Measurements from ENCODE around the gene GCLM.

Gene GCLM

GRCh38 chr1:93846206-93846991, 62.8 kb downstream of the GCLM start:
- TF ChIP-seq REST (IDR thresholded peaks at IDR 0.05; ENCODE audit: insufficient read depth in 1 of 2, low read depth in 2 of 2, low read length in 2 of 2): no peak; a peak in 1 of 4 replicates
- TF ChIP-seq POLR2AphosphoS5 (IDR thresholded peaks at IDR 0.05; ENCODE audit: low read depth, low read length): peak; percentile 82
- TF ChIP-seq FOXP2 (optimal IDR thresholded peaks at IDR 0.05; ENCODE audit: borderline replicate concordance, extremely low read depth, extremely low read length, insufficient read depth): peak; percentile 63
- TF ChIP-seq TAF1 (IDR thresholded peaks at IDR 0.05; ENCODE audit: borderline replicate concordance, insufficient read depth, low read length): peak; percentile 79; the same call in 1 of the 2 replicates

- TF ChIP-seq TAF1 (IDR thresholded peaks at IDR 0.05; ENCODE audit: borderline replicate concordance, insufficient read depth, low read length) (no peak), SIN3A (IDR thresholded peaks at IDR 0.05; ENCODE audit: borderline replicate concordance, insufficient read depth, low read length) (no peak), REST (IDR thresholded peaks at IDR 0.05; ENCODE audit: insufficient read depth in 1 of 2, low read depth in 2 of 2, low read length in 2 of 2) (no peak), FOXP2 (optimal IDR thresholded peaks at IDR 0.05; ENCODE audit: borderline replicate concordance, extremely low read depth, extremely low read length, insufficient read depth) (no peak), POLR2AphosphoS5 (IDR thresholded peaks at IDR 0.05; ENCODE audit: low read depth, low read length) (no peak)
Observed at GRCh38 chr1:93845538-93846205, 63.6 kb downstream of the GCLM start.

GRCh38 chr1:93844262-93845045, 64.8 kb downstream of the GCLM start:
- no peak for TF ChIP-seq SIN3A (IDR thresholded peaks at IDR 0.05; ENCODE audit: borderline replicate concordance, insufficient read depth, low read length)
- TF ChIP-seq FOXP2 (optimal IDR thresholded peaks at IDR 0.05; ENCODE audit: borderline replicate concordance, extremely low read depth, extremely low read length, insufficient read depth): no peak
- peak in 1 of 2 experiments; percentile 67; a peak in 2 of 4 replicates for TF ChIP-seq REST (IDR thresholded peaks at IDR 0.05; ENCODE audit: insufficient read depth in 1 of 2, low read depth in 2 of 2, low read length in 2 of 2)

GRCh38 chr1:93842750-93843500, 66.3 kb downstream of the GCLM start:
- no peak for TF ChIP-seq REST (IDR thresholded peaks at IDR 0.05; ENCODE audit: insufficient read depth in 1 of 2, low read depth in 2 of 2, low read length in 2 of 2)
- TF ChIP-seq POLR2AphosphoS5 (IDR thresholded peaks at IDR 0.05; ENCODE audit: low read depth, low read length): no peak
- TF ChIP-seq SIN3A (IDR thresholded peaks at IDR 0.05; ENCODE audit: borderline replicate concordance, insufficient read depth, low read length): no peak
- TF ChIP-seq TAF1 (IDR thresholded peaks at IDR 0.05; ENCODE audit: borderline replicate concordance, insufficient read depth, low read length): no peak
- no peak for TF ChIP-seq FOXP2 (optimal IDR thresholded peaks at IDR 0.05; ENCODE audit: borderline replicate concordance, extremely low read depth, extremely low read length, insufficient read depth)

Data from PFSK-1 (cell line).